DOHH2 (cell line): ENCODE results near the gene SDS.

Experiments
- EZH2phosphoT487 ChIP-seq: fragments of 200-600 bp; sonication (generic); IDR thresholded peaks from 2 replicates; pipeline ENCODE4 v1.6.1; 2017; ENCODE audit warnings: borderline replicate concordance, mild to moderate bottlenecking, antibody characterized with exemption, low read length, moderate library complexity, mixed read lengths
- TF ChIP-seq, protein P1 (sequence below): fragments of 200-600 bp; sonication (generic); IDR thresholded peaks from one replicate; pipeline ENCODE4 v1.5.1; 2014; ENCODE audit warnings: antibody characterized with exemption, mild to moderate bottlenecking, low read depth, low read length; ENCODE audit not compliant: poor library complexity, severe bottlenecking

DNA sequence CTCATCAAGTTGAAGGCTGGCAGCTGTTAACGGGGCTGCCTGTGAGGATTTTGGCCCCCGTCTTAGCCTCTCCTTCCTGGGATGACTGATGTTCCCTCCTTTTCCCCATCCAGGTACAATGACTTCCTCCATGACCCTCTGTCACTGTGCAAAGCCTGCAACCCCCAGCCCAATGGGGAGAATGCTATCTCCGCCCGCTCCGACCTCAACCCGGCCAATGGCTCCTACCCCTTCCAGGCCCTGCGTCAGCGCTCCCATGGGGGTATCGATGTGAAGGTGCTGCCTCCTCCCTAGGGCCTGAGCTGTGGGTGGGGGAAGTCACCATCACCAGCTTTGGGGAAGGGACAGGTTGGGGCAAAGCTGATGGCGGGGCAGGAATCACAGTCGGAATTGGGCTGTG lies 16.1 kb downstream of the SDS start:
- TF ChIP-seq EZH2phosphoT487: no peak
- TF ChIP-seq, protein P1, sequence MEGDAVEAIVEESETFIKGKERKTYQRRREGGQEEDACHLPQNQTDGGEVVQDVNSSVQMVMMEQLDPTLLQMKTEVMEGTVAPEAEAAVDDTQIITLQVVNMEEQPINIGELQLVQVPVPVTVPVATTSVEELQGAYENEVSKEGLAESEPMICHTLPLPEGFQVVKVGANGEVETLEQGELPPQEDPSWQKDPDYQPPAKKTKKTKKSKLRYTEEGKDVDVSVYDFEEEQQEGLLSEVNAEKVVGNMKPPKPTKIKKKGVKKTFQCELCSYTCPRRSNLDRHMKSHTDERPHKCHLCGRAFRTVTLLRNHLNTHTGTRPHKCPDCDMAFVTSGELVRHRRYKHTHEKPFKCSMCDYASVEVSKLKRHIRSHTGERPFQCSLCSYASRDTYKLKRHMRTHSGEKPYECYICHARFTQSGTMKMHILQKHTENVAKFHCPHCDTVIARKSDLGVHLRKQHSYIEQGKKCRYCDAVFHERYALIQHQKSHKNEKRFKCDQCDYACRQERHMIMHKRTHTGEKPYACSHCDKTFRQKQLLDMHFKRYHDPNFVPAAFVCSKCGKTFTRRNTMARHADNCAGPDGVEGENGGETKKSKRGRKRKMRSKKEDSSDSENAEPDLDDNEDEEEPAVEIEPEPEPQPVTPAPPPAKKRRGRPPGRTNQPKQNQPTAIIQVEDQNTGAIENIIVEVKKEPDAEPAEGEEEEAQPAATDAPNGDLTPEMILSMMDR: no peak
